NT2/D1 (cell line): ENCODE measurements around the gene TTC19.

ENCODE experiments used
- YY1 ChIP-seq: IDR thresholded peaks from 2 replicates; pipeline ENCODE4 v1.6.1; 2011; ENCODE audit not compliant: insufficient read length, insufficient read depth
- ZNF274 ChIP-seq: IDR thresholded peaks from 2 replicates; pipeline ENCODE4 v1.6.1; 2011; ENCODE audit warnings: mild to moderate bottlenecking, low read depth, low read length

GRCh38 chr17:15952048-15952532, 47.5 kb upstream of the TTC19 start:
- TF ChIP-seq ZNF274 (no peak), YY1 (no peak)
